ENCODE results near the gene CACNA1C.
A peak's percentile ranks its signal among the peaks of the same experiment; 100 is the strongest.

The CACNA1C gene

DNA sequence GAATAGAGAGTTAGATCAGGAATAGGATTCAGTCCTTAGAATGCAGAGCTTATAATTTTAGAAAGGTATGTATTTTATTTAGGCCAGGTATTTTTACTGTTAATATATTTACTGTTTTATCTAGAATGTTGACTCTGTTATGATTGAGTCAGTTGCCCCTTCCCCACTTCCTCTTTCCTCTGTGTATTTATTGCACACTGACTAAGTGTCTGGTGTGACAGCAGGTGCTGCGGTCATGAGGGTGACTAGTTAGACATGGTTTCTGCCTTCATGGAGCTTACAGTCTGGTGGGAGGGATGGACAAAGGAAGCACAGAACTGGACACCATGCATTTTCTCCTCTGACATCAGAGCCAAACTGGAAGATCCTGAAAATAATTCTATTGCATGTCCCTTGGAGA lies 159.8 kb downstream of the CACNA1C start:
- DNase-seq: no peak

DNA sequence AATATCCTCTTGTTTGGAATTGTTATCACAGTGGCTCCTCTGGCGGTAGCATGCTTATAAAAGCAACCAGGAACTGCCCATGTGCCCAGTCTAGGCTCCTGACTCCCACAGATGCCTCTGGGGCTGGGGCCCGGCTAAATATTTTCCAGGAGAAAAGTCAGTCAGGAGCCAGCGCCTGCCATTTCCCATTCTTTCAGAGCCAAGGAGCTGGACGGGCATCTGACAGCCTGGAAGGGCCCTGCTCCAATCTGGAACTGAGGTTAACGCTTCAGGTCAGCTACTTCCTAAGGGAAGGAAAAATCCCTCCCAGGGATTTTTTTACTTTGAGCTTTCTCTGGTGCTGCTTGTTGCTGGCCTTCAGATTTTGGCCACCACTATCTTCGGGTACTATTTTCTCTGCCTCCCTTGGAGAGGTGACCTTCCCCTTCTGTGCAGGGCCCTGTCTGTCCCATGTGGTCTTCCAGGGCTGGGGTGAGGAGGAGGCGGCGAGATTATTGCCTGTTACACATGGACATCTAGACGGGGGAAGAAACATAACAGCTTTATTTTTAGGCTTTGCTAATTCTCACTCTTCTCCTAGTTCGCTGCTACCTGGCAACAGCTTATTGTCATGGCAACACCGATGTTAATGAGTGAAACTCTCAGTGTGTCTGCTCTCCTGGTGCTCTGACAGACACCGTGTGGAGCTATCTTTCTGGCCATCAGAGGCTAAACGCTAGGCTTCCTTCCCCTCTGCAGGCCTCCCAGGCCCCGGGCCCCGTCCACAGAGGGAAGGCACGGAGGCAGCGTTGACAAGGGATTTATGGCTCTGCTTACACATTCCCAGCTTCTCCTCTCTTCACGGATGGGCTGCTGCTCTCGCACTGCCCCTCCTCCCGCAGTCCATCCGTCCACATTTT lies 160.4 kb downstream of the CACNA1C start:
- peak; percentile 53 to 69 for DNase-seq

DNA sequence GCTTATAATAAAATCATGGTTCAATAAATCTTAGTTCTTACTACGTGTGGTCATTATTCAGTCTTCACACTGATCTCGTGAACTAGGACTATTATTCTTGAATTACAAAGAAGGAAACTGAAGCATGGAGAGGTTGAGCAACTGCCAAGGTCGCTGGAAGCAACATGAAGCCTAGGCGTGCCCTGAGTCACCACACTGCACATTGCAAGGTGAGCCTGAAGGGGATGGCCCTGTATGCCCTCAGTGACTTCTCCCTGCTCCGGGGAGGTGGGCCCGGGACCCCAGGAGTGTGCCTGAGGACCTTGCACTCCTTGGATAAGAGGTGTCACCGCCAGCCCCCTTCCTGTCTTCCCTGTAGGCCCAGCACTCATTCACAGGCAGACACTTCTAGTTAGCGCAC lies 161.6 kb downstream of the CACNA1C start:
- DNase-seq: no peak

DNA sequence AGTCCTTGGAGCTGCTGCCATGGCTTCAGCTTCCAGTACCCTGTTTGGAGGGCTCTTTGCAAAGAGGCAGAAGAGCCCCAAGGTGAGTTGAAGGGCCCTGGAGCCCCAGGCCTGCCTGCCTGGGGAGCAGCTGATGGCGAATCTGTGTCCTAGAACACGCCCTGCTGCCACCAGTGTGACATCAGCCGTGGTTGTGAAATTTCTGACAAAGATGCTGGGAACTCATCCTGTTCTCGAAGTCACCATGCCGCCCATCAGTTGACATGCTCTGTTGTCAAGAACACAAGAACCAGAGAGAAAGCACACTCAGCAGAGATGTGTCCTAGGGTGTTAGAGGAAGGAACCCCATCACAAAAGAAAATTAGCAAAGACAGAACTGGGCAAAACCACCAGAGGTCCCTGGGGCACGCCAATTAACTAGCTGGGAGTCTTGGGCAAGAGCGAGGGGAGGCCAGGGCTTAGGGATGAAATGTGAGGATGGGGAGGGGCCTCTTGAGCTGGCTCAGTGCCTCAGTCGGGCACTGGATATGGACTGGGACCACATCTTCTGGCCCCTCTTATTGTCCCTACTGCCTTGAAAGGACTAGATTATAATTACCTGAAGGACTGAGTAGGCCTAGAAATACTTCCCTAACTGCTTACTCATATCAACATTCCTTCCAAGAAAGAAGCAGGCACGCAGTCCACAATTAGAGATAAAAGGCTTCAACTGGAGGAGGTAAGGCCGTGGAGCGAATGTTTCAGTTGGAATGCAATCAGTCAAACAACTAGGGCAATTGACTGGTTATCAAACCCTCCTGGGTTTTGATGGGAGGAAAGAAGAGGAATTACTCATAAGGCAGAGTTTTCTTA lies 163.1 kb downstream of the CACNA1C start:
- no peak for DNase-seq

DNA sequence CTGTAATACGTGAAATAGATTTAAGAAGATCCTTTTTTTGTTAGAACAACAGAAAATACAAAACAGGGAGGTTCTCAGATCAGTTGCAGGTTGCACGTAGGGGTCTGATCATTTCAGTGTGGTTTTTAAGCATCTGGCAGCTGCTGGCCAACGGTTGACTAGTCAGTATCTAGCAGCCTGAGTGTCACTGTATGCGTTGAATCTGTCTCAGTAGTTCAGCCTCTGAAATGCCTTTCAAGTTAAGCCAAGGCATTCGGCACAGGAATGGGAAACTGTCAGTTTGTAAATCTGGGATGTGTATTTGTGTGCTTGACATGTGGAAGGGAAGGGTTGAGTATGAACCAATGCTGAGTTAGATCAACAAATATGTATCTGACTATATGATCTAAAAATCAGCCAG lies 165.9 kb downstream of the CACNA1C start:
- no peak for DNase-seq

DNA sequence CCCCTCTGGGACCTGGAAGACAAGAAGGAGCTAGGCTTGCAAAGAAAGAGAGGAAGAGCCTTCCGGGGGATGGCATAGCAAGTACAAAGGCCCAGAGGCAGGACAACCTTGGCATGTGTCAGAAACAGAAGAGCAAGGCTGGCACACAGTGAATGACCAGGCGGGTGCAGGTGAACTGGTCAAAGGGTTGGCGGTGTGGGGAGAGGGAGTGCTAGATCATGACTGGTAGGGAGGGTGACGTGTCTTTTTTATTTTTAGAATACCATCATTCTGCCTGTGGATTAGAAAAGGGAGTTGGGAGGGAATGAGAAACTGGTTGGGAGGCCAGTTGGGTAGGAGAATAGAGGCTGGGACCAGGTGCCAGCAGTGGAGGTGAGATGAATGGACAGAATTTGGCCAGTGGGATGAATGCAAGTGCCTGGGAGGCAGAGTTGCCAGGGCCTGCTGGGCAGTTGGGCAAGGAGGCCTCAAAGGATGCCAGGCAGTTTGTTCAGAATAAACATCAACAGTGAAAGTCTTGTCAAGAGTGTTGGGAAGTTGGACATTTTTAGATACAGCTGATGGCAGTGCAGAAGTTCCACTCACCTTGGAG lies 168.3 kb downstream of the CACNA1C start:
- no peak for DNase-seq

DNA sequence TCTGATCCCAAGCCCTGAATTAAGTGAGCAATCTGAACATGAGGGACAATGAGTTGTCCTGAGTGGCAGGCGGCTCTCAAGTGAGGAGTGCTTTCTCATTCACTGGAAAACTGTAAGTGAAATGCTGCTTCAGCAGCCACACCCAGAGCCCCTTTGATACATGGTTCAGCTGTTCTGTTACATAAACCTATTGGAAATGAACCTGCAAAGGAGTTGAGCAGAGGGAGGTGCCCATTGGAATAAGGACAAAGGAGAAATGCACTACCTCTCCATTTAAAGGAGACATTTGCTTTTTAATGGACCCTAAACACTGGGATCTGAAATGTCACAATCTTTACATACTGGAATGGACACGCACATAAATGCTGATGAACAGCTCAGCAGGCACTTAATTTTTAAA lies 169.9 kb downstream of the CACNA1C start:
- DNase-seq: no peak

DNA sequence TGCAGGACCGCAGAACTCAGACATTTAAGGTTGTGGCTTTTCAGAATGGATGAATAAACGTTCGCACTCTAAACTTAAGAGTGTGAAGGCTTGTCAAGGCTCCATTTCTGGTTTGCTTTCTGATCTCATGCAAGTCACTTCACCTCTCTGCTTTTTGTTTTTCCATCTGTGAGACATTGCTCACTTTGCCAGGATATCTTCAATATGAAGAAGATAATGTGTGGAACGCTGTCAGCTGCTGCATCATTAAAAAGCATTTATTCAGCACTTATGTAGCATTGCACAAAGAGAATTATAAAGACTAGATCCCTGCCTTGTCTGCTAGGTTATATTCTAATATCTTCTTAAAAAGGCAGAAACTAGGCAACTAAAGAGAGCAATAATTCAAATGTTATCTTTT lies 172.2 kb downstream of the CACNA1C start:
- no peak for DNase-seq

DNA sequence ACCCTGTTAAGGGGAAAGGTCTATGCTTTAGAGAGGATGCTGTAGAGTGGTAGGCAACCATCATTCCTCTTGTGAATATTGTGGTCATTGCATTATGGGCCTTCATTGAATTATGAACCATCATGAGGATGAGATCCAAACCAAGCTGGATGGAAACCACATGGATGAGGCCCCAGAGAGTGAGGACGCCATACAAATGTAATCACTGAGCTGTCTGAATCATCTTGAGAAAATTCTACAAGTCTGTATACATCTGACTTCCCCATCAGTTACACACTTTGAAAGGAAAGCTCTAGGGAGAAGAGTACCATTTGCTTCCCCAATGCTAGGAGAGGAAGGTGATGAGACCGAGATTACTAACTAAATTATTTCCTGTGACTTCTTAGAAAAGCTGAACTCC lies 172.9 kb downstream of the CACNA1C start:
- no peak for DNase-seq

DNA sequence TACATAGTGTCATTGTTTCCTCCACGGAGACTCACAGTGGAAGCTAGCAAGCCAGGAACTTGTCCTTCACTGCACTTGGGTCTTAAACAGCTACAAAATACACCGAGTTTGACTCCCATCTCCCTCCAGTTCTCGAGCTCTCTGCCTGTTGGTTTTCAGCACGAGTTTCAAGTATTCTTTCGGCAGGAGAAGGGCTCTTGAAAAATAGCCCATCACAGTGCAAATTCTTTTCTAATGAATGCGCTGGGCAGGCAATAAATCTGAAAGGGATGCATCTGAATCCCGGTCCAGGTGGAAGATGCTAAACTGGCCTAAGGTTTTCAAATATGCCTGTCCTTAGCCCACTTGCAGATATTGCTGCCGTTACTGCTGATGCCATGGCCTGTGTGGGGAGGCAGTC lies 173.9 kb downstream of the CACNA1C start:
- DNase-seq: no peak

DNA sequence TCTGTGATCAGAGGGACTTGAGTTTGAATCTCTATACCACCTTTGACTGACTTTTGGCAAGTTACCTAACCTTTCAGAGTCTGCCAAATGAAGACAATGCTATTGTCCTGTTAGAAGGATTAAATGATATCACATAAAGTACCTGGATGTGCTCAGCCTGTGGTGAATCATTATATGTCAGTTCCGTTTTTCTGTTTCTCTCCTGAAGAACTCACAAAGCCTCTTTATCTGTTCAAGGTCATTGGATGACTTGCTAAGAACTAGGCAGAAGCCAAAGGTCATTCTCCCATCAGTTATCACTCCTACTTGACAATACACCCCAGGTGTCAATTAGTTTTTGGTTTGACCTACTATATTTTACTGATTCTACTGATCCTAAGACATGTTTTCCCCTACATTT lies 174.6 kb downstream of the CACNA1C start:
- DNase-seq: no peak

DNA sequence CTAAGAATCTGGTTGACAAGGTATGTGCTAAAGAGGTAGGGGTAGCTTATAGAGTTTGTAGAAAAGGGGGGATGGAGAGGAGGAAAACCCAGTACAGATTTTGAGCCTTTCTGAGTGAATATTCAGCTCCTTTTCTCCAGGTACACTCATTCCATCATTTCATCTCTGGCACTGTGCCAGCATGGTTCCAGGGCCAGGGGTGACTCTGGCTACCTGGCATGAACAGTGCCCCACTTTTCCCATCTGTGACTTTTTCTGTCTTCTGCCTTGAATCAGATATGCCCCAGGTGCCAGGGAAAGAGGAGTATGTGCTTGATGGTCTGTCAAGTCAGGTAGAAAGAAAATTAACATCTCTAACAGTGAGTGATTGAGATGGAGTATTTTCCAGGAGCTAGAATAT lies 175.7 kb downstream of the CACNA1C start:
- DNase-seq: no peak

DNA sequence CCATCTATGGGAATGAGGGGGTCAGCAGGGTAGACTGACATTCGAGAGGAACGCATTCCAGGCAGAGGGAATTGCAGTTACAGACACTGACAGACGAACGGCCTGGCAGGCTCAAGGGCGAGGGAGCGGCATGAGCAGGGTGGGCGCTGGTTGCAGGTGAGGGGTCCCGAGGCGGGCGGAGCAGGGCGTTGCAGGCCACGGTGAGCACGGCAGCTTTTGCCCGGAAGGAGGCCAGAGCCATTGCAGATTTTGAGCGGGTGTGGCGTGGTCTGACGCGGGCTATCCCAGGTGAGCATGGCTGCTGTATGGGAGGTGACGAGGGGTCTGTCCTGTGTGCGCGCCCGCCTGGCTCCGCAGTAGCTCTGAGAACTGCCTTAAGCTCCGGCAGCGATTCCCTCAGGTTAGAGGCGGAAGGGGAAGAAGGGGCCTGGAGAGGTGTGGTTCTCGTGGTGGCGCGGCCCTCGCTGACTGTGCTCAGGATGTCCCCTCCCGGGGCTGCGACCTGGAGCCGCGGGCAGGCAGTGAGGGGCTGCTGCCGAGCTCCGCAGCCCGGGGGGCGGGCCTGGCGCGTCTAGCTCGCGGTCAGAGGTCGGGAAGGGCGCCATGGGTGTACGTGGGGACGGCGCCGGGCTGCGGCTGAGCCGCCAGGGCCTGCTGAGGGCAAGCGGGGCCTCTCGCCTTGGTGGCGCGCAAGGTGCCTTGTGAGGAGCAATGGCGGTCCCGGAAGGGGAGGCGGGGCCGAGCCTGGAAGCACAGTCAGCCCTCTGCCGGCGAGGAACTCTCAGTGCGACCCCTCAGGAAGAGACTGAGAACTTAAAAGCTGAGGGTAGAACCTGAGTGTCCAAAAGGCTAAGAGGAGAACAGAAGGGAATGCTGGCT lies 177.1 kb downstream of the CACNA1C start:
- no peak for DNase-seq

DNA sequence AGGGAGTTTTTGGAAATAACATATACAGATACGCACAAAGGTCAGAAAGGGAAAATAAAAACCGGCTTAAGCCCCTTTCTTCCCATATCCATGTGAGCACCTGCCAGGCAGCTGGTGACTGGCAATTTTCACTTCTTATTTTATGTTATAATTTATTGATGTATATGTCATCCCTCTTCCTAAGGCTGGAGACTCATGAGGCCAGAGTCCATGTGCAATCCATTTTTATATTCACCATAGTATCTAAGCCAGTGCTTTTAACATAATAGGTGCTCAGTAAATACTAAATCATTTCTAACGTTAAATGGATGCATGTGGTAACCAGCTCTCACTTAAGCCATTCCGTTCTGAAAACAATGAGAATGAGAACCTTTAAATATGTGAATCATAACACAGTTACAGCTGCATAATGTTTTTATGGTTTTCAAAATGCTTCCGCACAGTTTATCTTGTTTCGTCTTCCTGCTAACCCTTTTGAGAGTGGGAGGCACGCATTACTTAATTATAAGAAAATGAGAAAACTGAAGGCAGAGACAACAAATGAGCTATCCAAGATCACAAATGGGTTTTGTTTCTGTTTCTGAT lies 178.3 kb downstream of the CACNA1C start:
- no peak for DNase-seq

DNA sequence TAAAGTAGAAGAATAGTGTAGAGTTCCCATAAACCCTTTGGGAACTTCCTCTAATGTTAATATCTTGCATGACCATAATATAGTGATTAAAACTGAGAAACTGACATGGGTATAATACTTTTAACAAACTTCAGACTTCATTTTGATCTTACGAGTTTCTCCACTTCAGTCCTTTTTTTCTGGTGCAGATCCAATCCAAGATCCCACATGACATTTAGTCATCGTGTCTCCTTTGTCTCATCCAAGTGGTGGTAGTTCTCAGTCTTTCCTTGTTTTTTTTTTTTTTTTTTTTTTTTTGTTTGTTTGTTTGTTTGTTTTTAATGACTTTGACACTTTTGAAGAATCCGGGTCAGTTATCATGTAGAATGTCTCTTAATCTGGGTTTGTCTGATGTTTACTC lies 179.2 kb downstream of the CACNA1C start:
- DNase-seq: no peak

DNA sequence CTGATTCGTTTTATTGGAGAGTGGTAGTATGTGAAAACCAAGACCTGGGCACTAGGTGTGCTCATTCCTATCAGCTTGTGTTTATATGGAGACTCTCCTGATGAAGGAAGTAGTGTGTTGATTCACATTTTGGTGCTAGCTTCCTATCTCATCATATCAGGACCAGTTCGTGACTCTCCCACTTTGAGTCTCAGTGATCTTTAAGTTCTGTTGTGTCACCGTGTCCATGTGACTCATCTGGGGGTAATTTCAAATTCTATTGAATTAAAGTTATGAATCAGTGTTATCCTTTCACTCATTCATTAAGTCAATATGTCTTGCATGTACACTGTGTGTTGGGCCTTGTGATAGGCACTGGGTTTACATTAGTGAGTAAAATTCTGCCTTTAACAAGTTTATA lies 180.2 kb downstream of the CACNA1C start:
- no peak for DNase-seq

DNA sequence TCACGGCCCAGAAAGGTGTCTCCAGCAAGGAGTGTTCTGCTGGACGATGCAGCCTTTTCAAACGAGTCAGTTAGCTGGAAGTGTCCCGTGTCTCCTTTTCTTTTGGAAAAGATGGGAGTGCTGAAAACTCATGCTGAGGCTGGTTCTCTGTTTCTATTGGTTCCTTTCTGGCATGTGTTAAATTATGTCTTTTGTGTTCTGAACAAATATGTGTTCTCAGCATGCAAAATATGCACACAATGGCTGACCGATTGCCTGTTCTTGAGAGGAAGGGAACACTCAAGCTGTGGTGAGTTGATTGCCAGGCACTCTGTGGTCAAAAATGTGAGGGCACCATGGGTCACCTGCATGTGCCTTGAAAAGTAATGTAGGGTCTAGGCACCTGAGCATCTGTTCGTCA lies 181.3 kb downstream of the CACNA1C start:
- DNase-seq: no peak

DNA sequence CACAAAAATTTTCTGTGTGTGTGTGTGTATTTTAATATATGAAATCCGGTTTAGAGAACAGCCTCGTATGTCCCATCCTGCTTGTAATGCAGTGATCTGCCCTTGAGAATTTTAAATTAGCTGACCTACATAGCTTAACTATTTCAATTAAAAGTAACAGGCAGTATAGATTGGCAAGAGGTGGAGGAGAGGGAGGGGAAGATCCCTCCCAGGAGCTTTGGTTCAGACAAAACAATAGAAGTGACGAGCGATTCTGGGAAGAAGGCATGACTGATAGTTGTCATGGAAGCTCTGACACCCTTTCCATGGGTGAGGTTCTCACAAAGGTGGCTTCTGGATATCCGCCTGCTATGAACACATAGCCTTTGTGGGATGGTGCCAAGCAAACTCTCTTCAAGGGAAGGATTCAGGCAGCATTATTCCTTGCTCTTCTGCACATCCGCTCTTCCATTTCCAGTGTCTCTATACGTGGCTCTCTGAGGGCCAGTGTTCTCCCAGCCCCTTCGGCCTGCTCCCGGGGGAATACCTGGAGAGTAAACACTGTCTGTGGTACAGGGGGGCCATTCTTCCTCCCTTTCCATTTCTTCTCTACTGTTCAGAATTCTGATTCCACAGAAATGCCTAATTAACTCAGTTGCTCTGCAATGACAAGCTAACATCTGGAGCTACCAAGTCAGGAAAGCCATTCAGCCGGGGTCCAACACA lies 182.0 kb downstream of the CACNA1C start:
- peak; percentile 17 to 65 for DNase-seq

DNA sequence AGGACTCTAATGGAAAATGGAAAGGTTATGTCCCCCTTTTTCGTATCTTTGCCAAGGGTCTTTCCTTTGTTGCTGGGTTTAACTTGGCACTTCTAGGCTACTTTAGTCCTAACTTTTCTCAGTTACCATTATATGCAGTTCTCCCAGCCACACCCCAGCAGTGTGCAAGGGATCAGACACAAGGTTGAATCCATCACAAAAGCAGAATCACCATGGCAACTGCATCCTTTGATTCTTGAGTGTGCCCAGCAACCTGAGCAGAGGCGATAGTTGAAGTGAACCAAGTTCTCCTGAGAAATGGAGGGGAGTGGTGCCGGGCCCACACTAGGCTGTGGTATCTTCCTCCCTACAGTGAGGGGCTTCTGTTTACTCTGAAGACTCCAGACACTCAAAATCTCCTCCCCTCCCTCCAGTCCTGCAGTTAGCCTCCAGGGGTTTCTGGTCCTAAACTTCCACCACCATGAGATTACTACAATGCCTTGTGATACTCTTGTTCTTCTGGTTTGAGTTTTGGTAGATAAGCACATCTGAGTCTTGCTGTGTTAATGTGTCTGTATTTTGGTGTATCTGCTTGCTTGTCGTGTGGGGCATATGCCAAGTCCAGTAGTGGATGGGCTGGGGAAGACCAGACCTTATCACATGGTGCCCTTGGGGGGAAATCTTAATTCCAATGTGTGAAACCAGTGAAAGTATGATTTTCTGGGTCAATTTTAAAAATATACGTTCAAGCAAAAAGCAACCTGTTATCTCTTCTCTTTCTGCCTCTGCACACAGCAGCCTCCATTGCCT lies 183.9 kb downstream of the CACNA1C start:
- no peak for DNase-seq

DNA sequence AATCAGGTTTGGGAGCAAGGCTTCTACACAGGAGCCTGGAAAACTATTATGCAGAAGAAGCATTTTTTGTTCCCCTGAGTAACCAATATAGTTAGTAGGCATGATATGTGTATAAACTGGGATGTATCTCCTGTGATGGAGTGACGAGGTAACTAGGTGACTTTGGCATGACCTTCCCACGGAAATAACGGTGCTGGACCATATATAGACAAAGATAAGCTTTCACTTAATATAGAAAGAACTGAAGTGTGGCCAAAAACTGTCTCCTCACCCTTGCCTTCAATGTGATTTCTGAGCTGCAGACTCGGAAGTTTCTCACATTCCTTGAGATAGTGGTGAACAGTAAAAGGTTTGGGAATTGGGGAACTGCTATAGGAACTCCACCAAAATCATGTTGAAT lies 185.3 kb downstream of the CACNA1C start:
- peak in 1 of 2 experiments; percentile 43 for DNase-seq

DNA sequence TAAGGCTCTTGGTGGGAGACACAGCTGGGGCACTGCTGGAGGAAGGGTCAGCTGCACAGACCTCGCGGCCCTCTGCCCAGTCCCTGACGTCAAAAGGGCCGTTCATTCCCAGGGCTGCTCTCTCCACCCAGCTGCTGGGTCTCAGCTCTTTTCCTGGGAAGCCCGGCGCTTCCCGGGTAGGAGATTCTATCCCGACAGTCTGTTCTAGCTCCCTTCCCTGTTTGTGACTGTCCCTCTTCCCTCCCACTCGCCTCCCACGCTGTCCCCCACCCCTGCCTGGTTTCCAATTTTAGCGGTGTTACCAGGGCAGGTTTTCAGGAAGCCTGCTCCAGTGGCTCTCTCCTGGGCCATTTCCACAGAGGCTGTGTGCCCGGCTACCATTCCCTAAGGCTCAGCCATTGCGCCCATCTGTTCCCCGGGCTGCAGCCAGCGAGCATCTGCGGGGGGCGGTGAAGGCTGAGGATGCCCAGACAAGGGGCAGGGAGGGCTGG lies 186.6 kb downstream of the CACNA1C start:
- DNase-seq: no peak

Data from NCI-H526 (cell line).